ENCODE results near the gene AXDND1. TPM values are rescaled to one million over a fixed set of nuclear protein-coding genes. Genes with fewer than 3 reads are reported as not detected.
A peak's percentile ranks its signal among the peaks of the same experiment; 100 is the strongest.

Gene AXDND1
- total RNA-seq, 1 experiment from 2014 or later = 1.8 TPM

GRCh38 chr1:179599623-179600249 is 234.0 kb downstream of the AXDND1 start:
- Histone ChIP-seq H3K27ac (no peak overlapping the region), H2AFZ (no peak overlapping the region), H3F3A (ENCODE audit: insufficient read depth, low read depth) (no peaks in the 10 kb centered on the region), H4K20me1 (ENCODE audit: insufficient read depth) (no peaks in the 10 kb centered on the region), H3K27me3 (ENCODE audit: insufficient read depth, low read depth) (no peaks in the 10 kb centered on the region), H3K9me2 (ENCODE audit: insufficient read depth) (no peaks in the 10 kb centered on the region; the same call in 1 of the 2 replicates), H3K79me2 (ENCODE audit: low read depth) (no peaks in the 10 kb centered on the region), H3K36me3 (ENCODE audit: low read depth) (no peaks in the 10 kb centered on the region), H3K4me2 (no peak overlapping the region), H3K9me3 (ENCODE audit: insufficient read depth, low read depth) (no peaks in the 10 kb centered on the region), H3K4me3 (no peak overlapping the region), H3K4me1 (replicated peaks; ENCODE audit: insufficient read depth) (no peaks in the 10 kb centered on the region)
- ChIA-PET CTCF (interaction anchor here (0.6 to 0.7 kb wide), 2 partner anchors 163 to 476 kb away, joined by 3 to 4 read pairs; no protein-coding TSS in a partner anchor), POLR2A (ENCODE audit: unreplicated experiment) (no interaction called here)
- TF ChIP-seq EZH2 (IDR thresholded peaks at IDR 0.05; ENCODE audit: low read depth) (no peak), CTCF (conservative IDR thresholded peaks at IDR 0.05) (peak; percentile 66)
- no TSS peak for BruUV-seq (replicated peaks)
- intact Hi-C loops (cut with micrococcal nuclease; ENCODE audit: unreplicated experiment) = loop anchor here (10.0 kb wide), 1 partner anchor 1065 kb away; no protein-coding TSS in a partner anchor
- DNase-seq = peak; percentile 17 to 49

- no peaks in the 10 kb centered on the region for H3K36me3 ChIP-seq (ENCODE audit: low read depth)
- H3K4me1 ChIP-seq (replicated peaks; ENCODE audit: insufficient read depth) = no peaks in the 10 kb centered on the region
- no peaks in the 10 kb centered on the region for H3F3A ChIP-seq (ENCODE audit: insufficient read depth, low read depth)
- POLR2A ChIA-PET (ENCODE audit: unreplicated experiment) = no interaction called here
- CTCF ChIA-PET = no interaction called here
- intact Hi-C loops (cut with micrococcal nuclease; ENCODE audit: unreplicated experiment) = no loop called here
- no peaks in the 10 kb centered on the region for H3K27me3 ChIP-seq (ENCODE audit: insufficient read depth, low read depth)
- H4K20me1 ChIP-seq (ENCODE audit: insufficient read depth) = no peaks in the 10 kb centered on the region
- H2AFZ ChIP-seq = no peak overlapping the region
- no peak for DNase-seq
- H3K9me3 ChIP-seq (ENCODE audit: insufficient read depth, low read depth) = no peaks in the 10 kb centered on the region
- no peak overlapping the region for H3K27ac ChIP-seq
- H3K9me2 ChIP-seq (ENCODE audit: insufficient read depth) = no peaks in the 10 kb centered on the region; the same call in 1 of the 2 replicates
- no peak overlapping the region for H3K4me2 ChIP-seq
- TF ChIP-seq CTCF (conservative IDR thresholded peaks at IDR 0.05) = no peak
- TF ChIP-seq EZH2 (IDR thresholded peaks at IDR 0.05; ENCODE audit: low read depth) = no peak
- no TSS peak for BruUV-seq (replicated peaks)
- H3K4me3 ChIP-seq = no peak overlapping the region
- no peaks in the 10 kb centered on the region for H3K79me2 ChIP-seq (ENCODE audit: low read depth)
Measured at GRCh38 chr1:179601093-179601492, 235.3 kb downstream of the AXDND1 start.

Other genes with a start within 250 kb of the AXDND1 start
- gene ABL2, start 136.3 kb upstream of the AXDND1 start, total RNA-seq (2021) = 23.5 and 27.4 TPM in 2 replicates
- 26.2 and 43.5 TPM in 2 replicates for gene SOAT1, start 72.2 kb upstream of the AXDND1 start, total RNA-seq (2021)
- not detected in 2 replicates for gene NPHS2, start 210.0 kb downstream of the AXDND1 start, total RNA-seq (2021)
- gene TDRD5, start 225.9 kb downstream of the AXDND1 start, total RNA-seq (2021) = not detected in 2 replicates

Measured in PC-9 (cell line).